GM12878 (cell line): Measurements from ENCODE around the gene TRAF7. TPM values are rescaled to one million over a fixed set of nuclear protein-coding genes. Genes with fewer than 3 reads are reported as not detected.

Experiments
- ATAC-seq: fragments of 200-7000 bp; cut with Tn5 transposase; 3 replicates; pipeline ENCODE4 v1.9.1; 2020; ENCODE audit warnings: mild to moderate bottlenecking, moderate library complexity
- BruUV-seq: library from RNA; stranded (reverse); fragments of 400-500 nt; replicated peaks from 2 replicates; lab custom pipeline; 2021; lab: Mats Ljungman, UMichigan
- CTCF ChIA-PET: fragments of 300-600 bp; sonication (Branson Sonifier 250); formaldehyde crosslinking; extraction: SDS; loops from one replicate; lab custom pipeline; 2021; ENCODE audit warnings: inconsistent platforms; lab: Yijun Ruan, JAX
- POLR2A ChIA-PET: fragments of 350-600 bp; formaldehyde crosslinking; extraction: SDS; loops from one replicate; lab custom pipeline; 2021; ENCODE audit warnings: inconsistent platforms; lab: Charles Lee
- RAD21 ChIA-PET: fragments of 300-600 bp; sonication (Branson Sonifier 250); formaldehyde crosslinking; loops from one replicate; lab custom pipeline; 2023; ENCODE audit warnings: antibody characterized with exemption; ENCODE audit not compliant: unreplicated experiment; lab: Charles Lee
- SMC1A ChIA-PET: fragments of 300-600 bp; sonication (Branson Sonifier 250); formaldehyde crosslinking; loops from one replicate; lab custom pipeline; 2023; ENCODE audit not compliant: unreplicated experiment, uncharacterized antibody; lab: Charles Lee
- DNase-seq: peaks from one replicate; pipeline ENCODE4 v3.0.0-alpha.2; 2011; ENCODE audit warnings: low read depth, low spot score
- FAIRE-seq: peaks from 3 replicates; lab custom pipeline; 2011; peaks lifted over from hg19 to GRCh38; lab: Jason Lieb, UNC
- H2AFZ ChIP-seq: 2 replicates; pipeline ENCODE4 v1.6.0; 2011; ENCODE audit warnings: low read depth, low read length, control low read depth; ENCODE audit not compliant: control insufficient read depth
- H3K27ac ChIP-seq: 2 replicates; pipeline ENCODE4 v1.5.1; 2011; ENCODE audit warnings: control low read depth; ENCODE audit not compliant: control insufficient read depth, insufficient read depth
- H3K27me3 ChIP-seq, 2 experiments: replicated peaks in 1 of 2; 2 replicates each; pipeline versions ENCODE4 v1.6.0 to v1.6.1; 2011; ENCODE audit warnings: low read length in 1 of 2; ENCODE audit not compliant: control insufficient read depth in 2 of 2, insufficient read depth in 2 of 2
- H3K36me3 ChIP-seq, 2 experiments: 2 replicates each; pipeline ENCODE4 v1.5.1; 2011; ENCODE audit warnings: low read length in 1 of 2; ENCODE audit not compliant: control insufficient read depth in 2 of 2, insufficient read depth in 2 of 2
- H3K4me1 ChIP-seq: 2 replicates; pipeline ENCODE4 v1.6.1; 2011; ENCODE audit warnings: mild to moderate bottlenecking, low read length, moderate library complexity, mixed read lengths; ENCODE audit not compliant: control insufficient read depth, insufficient read depth
- H3K4me2 ChIP-seq: 2 replicates; pipeline ENCODE4 v1.6.0; 2011; ENCODE audit warnings: control low read depth; ENCODE audit not compliant: control insufficient read depth, insufficient read depth
- H3K4me3 ChIP-seq: fragments of 200-600 bp; sonication (generic); 2 replicates; pipeline ENCODE4 v1.5.1; 2016
- H3K79me2 ChIP-seq: 2 replicates; pipeline ENCODE4 v1.6.0; 2011; ENCODE audit warnings: low read length; ENCODE audit not compliant: control insufficient read depth, insufficient read depth
- H3K9ac ChIP-seq: 2 replicates; pipeline ENCODE4 v1.8.0; 2011; ENCODE audit warnings: low read length, control low read depth, mixed read lengths; ENCODE audit not compliant: control insufficient read depth, insufficient read depth
- H3K9me3 ChIP-seq: replicated peaks from 3 replicates; pipeline ENCODE4 v1.5.1; 2011; ENCODE audit warnings: mild to moderate bottlenecking, low read length; ENCODE audit not compliant: control insufficient read depth, insufficient read depth
- H4K20me1 ChIP-seq: 2 replicates; pipeline ENCODE4 v1.6.0; 2011; ENCODE audit not compliant: control insufficient read depth, insufficient read depth
- BCLAF1 ChIP-seq: fragments of 450-650 bp; IDR thresholded peaks from 2 replicates; pipeline ENCODE4 v1.6.1; 2017; ENCODE audit warnings: antibody characterized with exemption, mild to moderate bottlenecking, moderate library complexity
- WGBS: methylation state at CpG from one replicate; pipeline ENCODE4 v1.1.6; 2016; ENCODE audit warnings: low lambda C conversion rate; ENCODE audit not compliant: insufficient replicate concordance, insufficient coverage; ENCODE audit errors: missing lambda C conversion rate; 5-methylcytosine and 5-hydroxymethylcytosine counted together
- in situ Hi-C: fragments of 300-500 bp; cut with MboI; formaldehyde crosslinking; loops from 9 replicates; pipeline ENCODE4 v1.14.3; 2018; ENCODE audit warnings: mixed read lengths
- intact Hi-C: fragments of 100-400 bp; cut with micrococcal nuclease; formaldehyde crosslinking; loops from one replicate; pipeline ENCODE4 v1.14.2; 2022; ENCODE audit not compliant: unreplicated experiment
- polyA plus RNA-seq, 11 experiments: library from polyadenylated mRNA; depleted of rRNA in 4 of 11; unstranded in 6 of 11; stranded (reverse) in 5 of 11; fragments of >200 nt; fragmentation: Nextera tagmentation in 4 of 11; fragmentation: Illumina TruSeq in 1 of 11; extraction: Ambion mirVana in 4 of 11; extraction: Trizol in 1 of 11; gene quantifications; 1 replicate in 1 of 11; 2 replicates in 10 of 11; pipeline versions ENCODE4 v1.2.1 to v1.2.3, GENCODE V29; 2011 to 2016; ENCODE audit warnings: inconsistent platforms in 2 of 11, missing spikeins in 2 of 11, low read depth in 1 of 11
- total RNA-seq, 4 experiments: library from RNA; depleted of rRNA in 3 of 4; stranded (reverse); fragments of >200 nt in 3 of 4; fragmentation: Illumina TruSeq in 1 of 4; extraction: Trizol in 1 of 4; gene quantifications; 2 replicates each; pipeline versions ENCODE4 v1.2.1 to v1.2.3, GENCODE V29; 2013 to 2021
- TF ChIP-seq, protein P1 (sequence below): IDR thresholded peaks from 2 replicates; pipeline ENCODE4 v1.6.1; 2011; ENCODE audit warnings: borderline replicate concordance, low read depth, mild to moderate bottlenecking, moderate library complexity, low read length; ENCODE audit not compliant: insufficient read depth, poor library complexity, severe bottlenecking

Gene TRAF7
- total and polyA plus RNA-seq, 10 of the 15 experiments (the other 5 are each of a cell fraction or from before 2014, with no cell fraction given), result 0.61 to 87.0 (median 30.0) TPM

DNA sequence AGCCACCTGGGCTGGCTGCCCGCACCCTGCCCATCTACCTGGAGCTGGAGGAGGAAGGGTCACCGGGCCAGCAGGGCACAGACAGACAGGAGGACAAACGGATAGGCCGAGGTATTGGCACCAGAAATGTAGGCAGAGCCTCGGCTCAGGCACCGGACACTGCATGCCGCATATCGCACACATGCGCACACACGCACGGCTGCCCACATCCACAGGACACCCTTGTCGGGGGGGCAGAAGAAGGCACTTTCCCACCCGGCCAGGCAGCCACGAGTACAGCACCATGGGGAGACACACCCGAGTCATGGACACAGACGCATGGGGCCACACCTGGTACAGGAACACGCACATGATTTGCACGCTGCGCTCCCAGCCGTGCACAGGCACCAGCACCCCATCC is 26.4 kb downstream of the TRAF7 start:
- no peaks in the 10 kb centered on the region for H4K20me1 ChIP-seq
- SMC1A ChIA-PET, result no interaction called here
- H3K9me3 ChIP-seq, result no peaks in the 10 kb centered on the region
- no peak overlapping the region for H3K9ac ChIP-seq
- ATAC-seq, result no peak
- TF ChIP-seq, protein P1, sequence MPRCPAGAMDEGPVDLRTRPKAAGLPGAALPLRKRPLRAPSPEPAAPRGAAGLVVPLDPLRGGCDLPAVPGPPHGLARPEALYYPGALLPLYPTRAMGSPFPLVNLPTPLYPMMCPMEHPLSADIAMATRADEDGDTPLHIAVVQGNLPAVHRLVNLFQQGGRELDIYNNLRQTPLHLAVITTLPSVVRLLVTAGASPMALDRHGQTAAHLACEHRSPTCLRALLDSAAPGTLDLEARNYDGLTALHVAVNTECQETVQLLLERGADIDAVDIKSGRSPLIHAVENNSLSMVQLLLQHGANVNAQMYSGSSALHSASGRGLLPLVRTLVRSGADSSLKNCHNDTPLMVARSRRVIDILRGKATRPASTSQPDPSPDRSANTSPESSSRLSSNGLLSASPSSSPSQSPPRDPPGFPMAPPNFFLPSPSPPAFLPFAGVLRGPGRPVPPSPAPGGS, result peak; percentile 83
- no peak for TF ChIP-seq BCLAF1
- H3K27me3 ChIP-seq, result no peaks in the 10 kb centered on the region; a peak in 1 of 4 replicates
- peaks cover 0 to under 1% of the 10 kb centered on the region in 2 experiments; a peak in 2 of 4 replicates for H3K36me3 ChIP-seq
- H3K4me2 ChIP-seq, result no peak overlapping the region
- in situ Hi-C loops, result no loop called here
- intact Hi-C loops, result no loop called here
- no peak overlapping the region for H2AFZ ChIP-seq
- no TSS peak for BruUV-seq
- H3K79me2 ChIP-seq, result no peaks in the 10 kb centered on the region
- RAD21 ChIA-PET, result no interaction called here
- POLR2A ChIA-PET, result no interaction called here
- over 99% methylated on average over 19 of the region's 20 CpGs for whole genome bisulfite sequencing
- CTCF ChIA-PET, result no interaction called here
- no peaks in the 10 kb centered on the region for H3K4me1 ChIP-seq
- FAIRE-seq, result no peak
- no peak overlapping the region for H3K4me3 ChIP-seq
- no peak overlapping the region for H3K27ac ChIP-seq
- no peak for DNase-seq
